T-helper 2 cell treated with Interferon-gamma antibody and Interleukin-4, amounts not matched to agents 100 ng/mL and 5 ng/mL, for 36 hours (primary cell): ENCODE data around the gene INPP5A. TPM values are rescaled to one million over a fixed set of nuclear protein-coding genes. Genes with fewer than 3 reads are reported as not detected.

Experiments
- intact Hi-C: fragments of 100-400 bp; cut with micrococcal nuclease; formaldehyde crosslinking; loops from one replicate; pipeline ENCODE4 v1.15.1; 2023
- total RNA-seq: library from RNA; stranded (reverse); gene quantifications from 2 replicates; pipeline ENCODE4 v1.2.3, GENCODE V29; 2022

INPP5A gene
- total RNA-seq, 1 donor from 2014 or later, result 11.6 TPM

- intact Hi-C loops, result no loop called here
Measured at GRCh38 chr10:132576671-132577349, 39.2 kb downstream of the INPP5A start.

- intact Hi-C loops, result no loop called here
Measured at GRCh38 chr10:132577350-132578003, 39.9 kb downstream of the INPP5A start.

GRCh38 chr10:132578287-132578951 is 40.8 kb downstream of the INPP5A start:
- intact Hi-C loops, result no loop called here

- intact Hi-C loops, result no loop called here
Measured at GRCh38 chr10:132579027-132579859, 41.7 kb downstream of the INPP5A start.

- intact Hi-C loops, result no loop called here
Measured at GRCh38 chr10:132580143-132580542, 42.6 kb downstream of the INPP5A start.

GRCh38 chr10:132580617-132581016 is 43.0 kb downstream of the INPP5A start:
- intact Hi-C loops, result no loop called here

- intact Hi-C loops, result no loop called here
Measured at GRCh38 chr10:132582137-132582536, 44.5 kb downstream of the INPP5A start.

GRCh38 chr10:132582771-132583170 is 45.2 kb downstream of the INPP5A start:
- intact Hi-C loops, result no loop called here

- intact Hi-C loops, result no loop called here
Measured at GRCh38 chr10:132583456-132583855, 45.9 kb downstream of the INPP5A start.

GRCh38 chr10:132584081-132584480 is 46.5 kb downstream of the INPP5A start:
- intact Hi-C loops, result no loop called here

- intact Hi-C loops, result no loop called here
Measured at GRCh38 chr10:132585732-132586722, 48.4 kb downstream of the INPP5A start.

- intact Hi-C loops, result no loop called here
Measured at GRCh38 chr10:132586739-132587138, 49.2 kb downstream of the INPP5A start.

GRCh38 chr10:132587175-132587574 is 49.6 kb downstream of the INPP5A start:
- intact Hi-C loops, result no loop called here

GRCh38 chr10:132588301-132589013 is 50.9 kb downstream of the INPP5A start:
- intact Hi-C loops, result no loop called here

- intact Hi-C loops, result no loop called here
Measured at GRCh38 chr10:132589015-132589414, 51.4 kb downstream of the INPP5A start.

GRCh38 chr10:132589681-132590080 is 52.1 kb downstream of the INPP5A start:
- intact Hi-C loops, result no loop called here

GRCh38 chr10:132590094-132590751 is 52.6 kb downstream of the INPP5A start:
- intact Hi-C loops, result no loop called here

GRCh38 chr10:132590752-132591121 is 53.1 kb downstream of the INPP5A start:
- intact Hi-C loops, result no loop called here
